HepG2 (cell line): Measurements from ENCODE around the gene LSMEM2. TPM values are rescaled to one million over a fixed set of nuclear protein-coding genes. Genes with fewer than 3 reads are reported as not detected.
A peak's percentile ranks its signal among the peaks of the same experiment; 100 is the strongest.

Experiments
- AFF4 ChIP-seq: sonication (generic); formaldehyde crosslinking; IDR thresholded peaks from 2 replicates; pipeline ENCODE4 v1.4.0; 2020; ENCODE audit warnings: missing genetic modification reagents
- ASH2L ChIP-seq: fragments of 300-600, 200-600 bp; sonication (generic); IDR thresholded peaks from 2 replicates; pipeline ENCODE4 v1.7.0; 2017; ENCODE audit warnings: low read depth, mild to moderate bottlenecking, moderate library complexity, mixed read lengths, low read length; ENCODE audit not compliant: insufficient read length
- CENPX ChIP-seq: sonication (generic); formaldehyde crosslinking; IDR thresholded peaks from 2 replicates; pipeline ENCODE4 v1.9.0; 2021; ENCODE audit warnings: mild to moderate bottlenecking, missing genetic modification reagents, moderate library complexity
- HCFC1 ChIP-seq: fragments of 150-350 bp; IDR thresholded peaks from 2 replicates; pipeline ENCODE4 v1.6.1; 2014; ENCODE audit warnings: low read depth, low read length
- HNRNPK ChIP-seq: fragments of 200-400 bp; formaldehyde crosslinking; IDR thresholded peaks from 2 replicates; pipeline ENCODE4 v1.6.1; 2018; ENCODE audit warnings: low read length, low read depth, moderate library complexity, mild to moderate bottlenecking; ENCODE audit not compliant: poor library complexity, severe bottlenecking
- HOXA3 ChIP-seq: sonication (generic); formaldehyde crosslinking; IDR thresholded peaks from 2 replicates; pipeline ENCODE4 v1.5.0; 2020; ENCODE audit warnings: missing genetic modification reagents
- KAT8 ChIP-seq: IDR thresholded peaks from 2 replicates; pipeline ENCODE4 v1.6.1; 2016; ENCODE audit warnings: missing genetic modification reagents, missing compliant biosample characterization
- MIER3 ChIP-seq: IDR thresholded peaks from 2 replicates; pipeline ENCODE4 v1.6.1; 2016; ENCODE audit warnings: missing compliant biosample characterization, borderline replicate concordance
- NCOA2 ChIP-seq: sonication (generic); formaldehyde crosslinking; IDR thresholded peaks from 2 replicates; pipeline ENCODE4 v1.8.0; 2022; ENCODE audit warnings: inconsistent platforms
- SALL1 ChIP-seq: sonication (generic); formaldehyde crosslinking; IDR thresholded peaks from 2 replicates; pipeline ENCODE4 v1.8.0; 2022; ENCODE audit warnings: mild to moderate bottlenecking, missing genetic modification reagents
- SP2 ChIP-seq: sonication (generic); formaldehyde crosslinking; IDR thresholded peaks from 2 replicates; pipeline ENCODE4 v1.5.1; 2020; ENCODE audit warnings: mild to moderate bottlenecking, missing genetic modification reagents
- TEF ChIP-seq: sonication (generic); formaldehyde crosslinking; IDR thresholded peaks from 2 replicates; pipeline ENCODE4 v1.5.0; 2020; ENCODE audit warnings: missing genetic modification reagents
- ZMYM4 ChIP-seq: sonication (generic); formaldehyde crosslinking; IDR thresholded peaks from 2 replicates; pipeline ENCODE4 v1.8.1; 2023; ENCODE audit warnings: mild to moderate bottlenecking, missing genetic modification reagents
- ZNF20 ChIP-seq: sonication (generic); formaldehyde crosslinking; IDR thresholded peaks from 2 replicates; pipeline ENCODE4 v1.4.0; 2020; ENCODE audit warnings: mild to moderate bottlenecking, moderate library complexity, missing genetic modification reagents
- ZNF326 ChIP-seq: sonication (generic); formaldehyde crosslinking; IDR thresholded peaks from 2 replicates; pipeline ENCODE4 v1.4.0; 2020; ENCODE audit warnings: missing genetic modification reagents, borderline replicate concordance
- ZNF510 ChIP-seq: sonication (generic); formaldehyde crosslinking; IDR thresholded peaks from 2 replicates; pipeline ENCODE4 v1.4.0; 2020; ENCODE audit warnings: low read depth, mild to moderate bottlenecking, missing genetic modification reagents
- ZNF563 ChIP-seq: sonication (generic); formaldehyde crosslinking; IDR thresholded peaks from 2 replicates; pipeline ENCODE4 v1.8.0; 2022; ENCODE audit warnings: mild to moderate bottlenecking, moderate library complexity, missing genetic modification reagents
- ZSCAN29 ChIP-seq: sonication (generic); formaldehyde crosslinking; conservative IDR thresholded peaks from 2 replicates; pipeline ENCODE4 v1.4.0; 2020; ENCODE audit warnings: mild to moderate bottlenecking, missing genetic modification reagents
- polyA plus RNA-seq, 8 experiments: library from polyadenylated mRNA; depleted of rRNA in 3 of 8; stranded (reverse) in 7 of 8; unstranded in 1 of 8; fragments of >200 nt; fragmentation: Illumina TruSeq in 4 of 8; extraction: Trizol in 4 of 8; gene quantifications; 2 replicates each; pipeline versions ENCODE4 v1.2.1 to v1.2.3, GENCODE V29; 2011 to 2016; ENCODE audit warnings: low read depth in 4 of 8, missing spikeins in 1 of 8, mixed read lengths in 1 of 8; ENCODE audit not compliant: insufficient read depth in 1 of 8
- total RNA-seq, 5 experiments: library from RNA; depleted of rRNA; stranded (reverse); fragments of >200 nt; fragmentation: Illumina TruSeq; extraction: Trizol; gene quantifications; 2 replicates each; pipeline ENCODE4 v1.2.3, GENCODE V29; 2016; ENCODE audit warnings: low read depth in 1 of 5
- TF ChIP-seq, protein P1 (sequence below): sonication (generic); formaldehyde crosslinking; IDR thresholded peaks from 2 replicates; pipeline ENCODE4 v1.4.0; 2020; ENCODE audit warnings: missing genetic modification reagents
- TF ChIP-seq, protein P2 (sequence below): IDR thresholded peaks from 2 replicates; pipeline ENCODE4 v1.6.1; 2012; ENCODE audit warnings: inconsistent platforms
- TF ChIP-seq, protein P3 (sequence below): sonication (generic); formaldehyde crosslinking; IDR thresholded peaks from 2 replicates; pipeline ENCODE4 v1.5.0; 2020; ENCODE audit warnings: missing genetic modification reagents

The LSMEM2 gene
- total and polyA plus RNA-seq, 2 of the 13 experiments (the other 11 are each of a cell fraction or from before 2014, with no cell fraction given): 0.07 to 0.41 TPM

DNA sequence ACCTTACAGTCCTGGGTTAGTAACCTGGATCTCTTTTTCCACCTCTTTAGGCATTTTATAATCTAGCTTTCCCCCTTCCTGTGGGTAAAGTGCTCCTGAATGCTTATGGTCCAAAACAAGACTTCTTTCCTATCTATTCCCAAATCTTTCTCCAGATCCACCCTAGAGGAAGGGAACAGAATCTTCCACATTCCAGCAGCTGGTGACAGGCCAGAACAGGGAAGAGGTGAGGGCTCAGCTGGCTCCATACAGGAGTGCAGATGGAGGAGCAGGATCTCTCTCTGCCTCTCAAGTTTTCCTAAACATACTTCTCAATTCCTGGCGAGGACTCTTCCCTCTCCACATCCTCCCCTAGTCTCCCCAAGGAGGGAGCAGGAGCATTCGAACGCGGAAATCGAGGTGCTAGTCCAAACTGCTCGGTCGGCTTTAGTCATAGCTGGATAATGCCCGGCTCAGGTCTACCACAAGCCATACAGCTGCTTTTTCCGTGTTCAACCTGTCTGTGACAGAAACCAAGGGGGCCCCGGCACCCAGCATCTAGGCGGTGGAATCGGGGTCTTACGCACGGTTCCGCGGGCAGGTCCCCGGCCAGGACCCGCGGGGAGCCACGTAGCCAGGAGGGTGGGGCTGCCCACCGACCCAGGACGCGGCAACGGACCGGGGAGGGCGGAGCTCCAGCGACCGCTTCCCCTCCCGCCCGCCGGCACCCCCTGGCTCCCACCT, 57.7 kb downstream of the LSMEM2 start (continued):
- TF ChIP-seq ZNF20 (CRISPR knock-in tag) (no peak), HOXA3 (CRISPR knock-in tag) (no peak), ZNF326 (no peak), HCFC1 (no peak), KAT8 (CRISPR knock-in tag) (no peak), ASH2L (no peak), CENPX (CRISPR knock-in tag) (no peak), SALL1 (no peak), TEF (CRISPR knock-in tag) (no peak), ZSCAN29 (CRISPR knock-in tag) (no peak), AFF4 (no peak), ZNF563 (no peak; the same call in 1 of the 2 replicates), SP2 (CRISPR knock-in tag) (no peak), MIER3 (CRISPR knock-in tag) (no peak), NCOA2 (no peak), ZMYM4 (no peak), HNRNPK (peak; percentile 8), ZNF510 (CRISPR knock-in tag) (0 out of 2 replicates have a peak, but pooled peaks have one; percentile 17)
- TF ChIP-seq, protein P1, sequence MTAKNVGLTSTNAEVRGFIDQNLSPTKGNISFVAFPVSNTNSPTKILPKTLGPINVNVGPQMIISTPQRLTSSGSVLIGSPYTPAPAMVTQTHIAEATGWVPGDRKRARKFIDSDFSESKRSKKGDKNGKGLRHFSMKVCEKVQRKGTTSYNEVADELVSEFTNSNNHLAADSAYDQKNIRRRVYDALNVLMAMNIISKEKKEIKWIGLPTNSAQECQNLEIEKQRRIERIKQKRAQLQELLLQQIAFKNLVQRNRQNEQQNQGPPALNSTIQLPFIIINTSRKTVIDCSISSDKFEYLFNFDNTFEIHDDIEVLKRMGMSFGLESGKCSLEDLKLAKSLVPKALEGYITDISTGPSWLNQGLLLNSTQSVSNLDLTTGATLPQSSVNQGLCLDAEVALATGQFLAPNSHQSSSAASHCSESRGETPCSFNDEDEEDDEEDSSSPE (CRISPR knock-in tag): no peak
- TF ChIP-seq, protein P2, sequence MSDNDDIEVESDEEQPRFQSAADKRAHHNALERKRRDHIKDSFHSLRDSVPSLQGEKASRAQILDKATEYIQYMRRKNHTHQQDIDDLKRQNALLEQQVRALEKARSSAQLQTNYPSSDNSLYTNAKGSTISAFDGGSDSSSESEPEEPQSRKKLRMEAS: no peak
- TF ChIP-seq, protein P3, sequence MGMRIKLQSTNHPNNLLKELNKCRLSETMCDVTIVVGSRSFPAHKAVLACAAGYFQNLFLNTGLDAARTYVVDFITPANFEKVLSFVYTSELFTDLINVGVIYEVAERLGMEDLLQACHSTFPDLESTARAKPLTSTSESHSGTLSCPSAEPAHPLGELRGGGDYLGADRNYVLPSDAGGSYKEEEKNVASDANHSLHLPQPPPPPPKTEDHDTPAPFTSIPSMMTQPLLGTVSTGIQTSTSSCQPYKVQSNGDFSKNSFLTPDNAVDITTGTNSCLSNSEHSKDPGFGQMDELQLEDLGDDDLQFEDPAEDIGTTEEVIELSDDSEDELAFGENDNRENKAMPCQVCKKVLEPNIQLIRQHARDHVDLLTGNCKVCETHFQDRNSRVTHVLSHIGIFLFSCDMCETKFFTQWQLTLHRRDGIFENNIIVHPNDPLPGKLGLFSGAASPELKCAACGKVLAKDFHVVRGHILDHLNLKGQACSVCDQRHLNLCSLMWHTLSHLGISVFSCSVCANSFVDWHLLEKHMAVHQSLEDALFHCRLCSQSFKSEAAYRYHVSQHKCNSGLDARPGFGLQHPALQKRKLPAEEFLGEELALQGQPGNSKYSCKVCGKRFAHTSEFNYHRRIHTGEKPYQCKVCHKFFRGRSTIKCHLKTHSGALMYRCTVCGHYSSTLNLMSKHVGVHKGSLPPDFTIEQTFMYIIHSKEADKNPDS (CRISPR knock-in tag): no peak
